Upper lobe of left lung (tissue), 6 donors: Measurements from ENCODE around the gene POU2F3. TPM values are rescaled to one million over a fixed set of nuclear protein-coding genes. Genes with fewer than 3 reads are reported as not detected.
A peak's percentile ranks its signal among the peaks of the same experiment; 100 is the strongest.

Source experiments
- ATAC-seq, 2 donors: fragments of 200-7000 bp; cut with Tn5 transposase; one replicate each; pipeline ENCODE4 v1.9.1; 2022; ENCODE audit warnings: mild to moderate bottlenecking in 2 of 2, moderate library complexity in 2 of 2; ENCODE audit not compliant: low FRiP score in 2 of 2
- DNase-seq, 2 donors: peaks; one replicate each; pipeline ENCODE4 v3.0.0-alpha.2; 2019 to 2020
- H3K27ac ChIP-seq, 4 donors: fragments of 200-600 bp; sonication (generic); one replicate each; pipeline ENCODE4 v1.5.1; 2016 to 2019
- H3K27me3 ChIP-seq, 4 donors: fragments of 200-600 bp; sonication (generic); one replicate each; pipeline ENCODE4 v1.5.1; 2017 to 2019
- H3K36me3 ChIP-seq, 4 donors: fragments of 200-600 bp; sonication (generic); one replicate each; pipeline ENCODE4 v1.5.1; 2016 to 2019
- H3K4me1 ChIP-seq, 4 donors: fragments of 200-600 bp; sonication (generic); one replicate each; pipeline ENCODE4 v1.5.1; 2018 to 2019
- H3K4me3 ChIP-seq, 4 donors: fragments of 200-600 bp; sonication (generic); one replicate each; pipeline ENCODE4 v1.5.1; 2017 to 2019; ENCODE audit warnings: mild to moderate bottlenecking in 2 of 4, moderate library complexity in 1 of 4
- H3K9me3 ChIP-seq, 4 donors: fragments of 200-600 bp; sonication (generic); one replicate each; pipeline ENCODE4 v1.5.1; 2018 to 2019
- CTCF ChIP-seq, 6 experiments: fragments of 450-650 bp in 4 of 6; fragments of 200-600 bp in 2 of 6; sonication (generic) in 2 of 6; IDR thresholded peaks; one replicate each; pipeline ENCODE4 v1.5.1; 2016 to 2019; ENCODE audit warnings: antibody characterized with exemption in 6 of 6
- EP300 ChIP-seq, 4 donors: sonication (generic); formaldehyde crosslinking; IDR thresholded peaks; one replicate each; pipeline ENCODE4 v1.5.1; 2017; ENCODE audit warnings: antibody characterized with exemption in 4 of 4, control low read depth in 2 of 4
- POLR2A ChIP-seq, 4 donors: fragments of 450-650 bp; IDR thresholded peaks; one replicate each; pipeline ENCODE4 v1.5.1; 2016 to 2017; ENCODE audit warnings: antibody characterized with exemption in 4 of 4, mild to moderate bottlenecking in 2 of 4
- POLR2AphosphoS5 ChIP-seq, 2 donors: sonication (generic); formaldehyde crosslinking; IDR thresholded peaks; one replicate each; pipeline ENCODE4 v1.5.1; 2017; ENCODE audit warnings: antibody characterized with exemption in 2 of 2
- whole genome bisulfite sequencing, 2 donors: methylation state at CpG; one replicate each; pipeline ENCODE4 v1.1.5; 2017 to 2018; 5-methylcytosine and 5-hydroxymethylcytosine counted together
- total RNA-seq, 6 donors: library from RNA; depleted of rRNA in 4 of 6; stranded (reverse); fragments of >200 nt in 4 of 6; gene quantifications; one replicate each; pipeline versions ENCODE4 v1.1.0 to v1.2.1, GENCODE V29; 2016 to 2021
- donor health status: DM: no; HTN: no; CAD: no; lungs with moderate emphysema.
- donor health status: DM: no; HTN: yes; CAD: no; lungs with severe emphysema.

POU2F3 gene
- total RNA-seq, 6 donors from 2014 or later: 1.7 to 21.0 (median 3.5) TPM

- H3K4me1 ChIP-seq: peaks cover 15 to 29% (median 17%) of the 10 kb centered on the region in 4 donors
- DNase-seq: no peak
- TF ChIP-seq POLR2AphosphoS5 (IDR thresholded peaks at IDR 0.05) (no peak), POLR2A (IDR thresholded peaks at IDR 0.05) (no peak), EP300 (IDR thresholded peaks at IDR 0.05) (no peak), CTCF (IDR thresholded peaks at IDR 0.05) (no peak)
- no peak for ATAC-seq
- H3K9me3 ChIP-seq: no peaks in the 10 kb centered on the region
- no peak overlapping the region for H3K27ac ChIP-seq
- H3K4me3 ChIP-seq: no peak overlapping the region
- 95 to 100% methylated on average over 5 to 7 of the region's 7 CpGs for WGBS, 2 donors
- H3K36me3 ChIP-seq: no peaks in the 10 kb centered on the region
- peaks cover 0 to 5% (median 0%) of the 10 kb centered on the region in 4 donors for H3K27me3 ChIP-seq
These were observed 25.4 kb upstream of the POU2F3 start for GRCh38 chr11:120214581-120214980.

GRCh38 chr11:120215634-120216033, 24.3 kb upstream of the POU2F3 start:
- WGBS, 2 donors: 66 to 87% methylated on average over 5 of the region's 5 CpGs
- Histone ChIP-seq H3K27ac (peak overlapping the region in 1 of 4 donors; percentile 7), H3K4me1 (peaks cover 7 to 18% (median 10%) of the 10 kb centered on the region in 4 donors), H3K27me3 (peaks cover 0 to 5% (median 0%) of the 10 kb centered on the region in 4 donors), H3K4me3 (no peak overlapping the region), H3K9me3 (no peaks in the 10 kb centered on the region), H3K36me3 (no peaks in the 10 kb centered on the region)
- no peak for TF ChIP-seq CTCF (IDR thresholded peaks at IDR 0.05)
- no peak for TF ChIP-seq POLR2AphosphoS5 (IDR thresholded peaks at IDR 0.05)
- no peak for TF ChIP-seq POLR2A (IDR thresholded peaks at IDR 0.05)
- TF ChIP-seq EP300 (IDR thresholded peaks at IDR 0.05): no peak
- ATAC-seq (peak in 1 of 2 donors; percentile 27), DNase-seq (no peak)

GRCh38 chr11:120216426-120217102, 23.4 kb upstream of the POU2F3 start:
- WGBS, 2 donors: 80 to 85% methylated on average over 5 to 8 of the region's 8 CpGs
- ATAC-seq (no peak), DNase-seq (no peak)
- H3K36me3 ChIP-seq: no peaks in the 10 kb centered on the region
- TF ChIP-seq POLR2A (IDR thresholded peaks at IDR 0.05) (no peak), CTCF (IDR thresholded peaks at IDR 0.05) (no peak), EP300 (IDR thresholded peaks at IDR 0.05) (no peak), POLR2AphosphoS5 (IDR thresholded peaks at IDR 0.05) (no peak)
- H3K4me3 ChIP-seq: no peak overlapping the region
- peaks cover 4 to 9% (median 7%) of the 10 kb centered on the region in 4 donors for H3K4me1 ChIP-seq
- H3K27me3 ChIP-seq: no peaks in the 10 kb centered on the region
- no peaks in the 10 kb centered on the region for H3K9me3 ChIP-seq
- no peak overlapping the region for H3K27ac ChIP-seq

- Histone ChIP-seq H3K4me3 (no peak overlapping the region), H3K9me3 (no peaks in the 10 kb centered on the region), H3K4me1 (peaks cover 0 to 4% (median 2%) of the 10 kb centered on the region in 4 donors), H3K27me3 (no peaks in the 10 kb centered on the region), H3K27ac (no peak overlapping the region), H3K36me3 (no peaks in the 10 kb centered on the region)
- DNase-seq (no peak), ATAC-seq (no peak)
- TF ChIP-seq POLR2A (IDR thresholded peaks at IDR 0.05) (no peak), POLR2AphosphoS5 (IDR thresholded peaks at IDR 0.05) (no peak), CTCF (IDR thresholded peaks at IDR 0.05) (no peak), EP300 (IDR thresholded peaks at IDR 0.05) (no peak)
- WGBS, 2 donors: 91 to 99% methylated on average over 9 to 12 of the region's 12 CpGs
These were observed 22.4 kb upstream of the POU2F3 start for GRCh38 chr11:120217526-120217925.
